GM21526 (cell line): ENCODE data around the gene SIGLEC11.
"Not testable (repeated sequence)": the region's sequence is repeated elsewhere in the genome, so short reads cannot be mapped to it uniquely, and the experiment has no call there.

Source experiments
- ATAC-seq: cut with Tn5 transposase; IDR thresholded peaks from one replicate; pipeline ENCODE4 v1.9.1; 2021; ENCODE audit warnings: moderate library complexity; ENCODE audit not compliant: unreplicated experiment, low FRiP score

The SIGLEC11 gene

GRCh38 chr19:49929121-49929610 is 31.8 kb downstream of the SIGLEC11 start, which contains the start of the genes ATF5 and NUP62:
TSS of gene ATF5 (plus strand) at chr19:49929205. CDS start at chr19:49930851, 1,646 bp downstream.
TSS of gene NUP62 (minus strand) at chr19:49929504. CDS start at chr19:49909807, 19,697 bp downstream.
- peak; percentile 39 for ATAC-seq

GRCh38 chr19:49927526-49928264 is 33.3 kb downstream of the SIGLEC11 start:
- ATAC-seq = no peak

GRCh38 chr19:49926515-49926914 is 34.5 kb downstream of the SIGLEC11 start:
- ATAC-seq = no peak

GRCh38 chr19:49925486-49925885 is 35.5 kb downstream of the SIGLEC11 start:
- ATAC-seq = no peak

- ATAC-seq = not testable (repeated sequence)
Observed at GRCh38 chr19:49924881-49925210, 36.1 kb downstream of the SIGLEC11 start.

- no peak for ATAC-seq
Observed at GRCh38 chr19:49924004-49924880, 36.7 kb downstream of the SIGLEC11 start.

- ATAC-seq = no peak
Observed at GRCh38 chr19:49923055-49924003, 37.6 kb downstream of the SIGLEC11 start.

- no peak for ATAC-seq
Observed at GRCh38 chr19:49921871-49922795, 38.8 kb downstream of the SIGLEC11 start.

GRCh38 chr19:49920624-49921363 is 40.2 kb downstream of the SIGLEC11 start:
- ATAC-seq = no peak

- no peak for ATAC-seq
Observed at GRCh38 chr19:49918089-49918488, 42.9 kb downstream of the SIGLEC11 start.

GRCh38 chr19:49916839-49917733 is 43.9 kb downstream of the SIGLEC11 start:
- no peak for ATAC-seq

- ATAC-seq = no peak
Observed at GRCh38 chr19:49915271-49915670, 45.7 kb downstream of the SIGLEC11 start.

- ATAC-seq = no peak
Observed at GRCh38 chr19:49913720-49914119, 47.3 kb downstream of the SIGLEC11 start.

GRCh38 chr19:49912965-49913685 is 47.8 kb downstream of the SIGLEC11 start:
- ATAC-seq = no peak

- ATAC-seq = no peak
Observed at GRCh38 chr19:49911381-49912145, 49.4 kb downstream of the SIGLEC11 start.

GRCh38 chr19:49910179-49910578 is 50.8 kb downstream of the SIGLEC11 start:
- no peak for ATAC-seq
